CD4-positive, alpha-beta T cell treated with Interleukin-17A for 4 hours (primary cell): ENCODE data around the gene TCERG1L.
"Not testable (repeated sequence)": the region's sequence is repeated elsewhere in the genome, so short reads cannot be mapped to it uniquely, and the experiment has no call there.

Experiments
- DNase-seq: peaks from one replicate; pipeline ENCODE4 v3.0.0-alpha.2; 2020; ENCODE audit warnings: mixed read lengths

TCERG1L gene

GRCh38 chr10:131137223-131137622 lies 174.3 kb downstream of the TCERG1L start:
- no peak for DNase-seq

GRCh38 chr10:131136336-131136735 lies 175.2 kb downstream of the TCERG1L start:
- not testable (repeated sequence) for DNase-seq

- no peak for DNase-seq
Observed at GRCh38 chr10:131135716-131136115, 175.8 kb downstream of the TCERG1L start.

- no peak for DNase-seq
Observed at GRCh38 chr10:131134651-131135050, 176.9 kb downstream of the TCERG1L start.

GRCh38 chr10:131134001-131134576 lies 177.4 kb downstream of the TCERG1L start:
- DNase-seq, result no peak

GRCh38 chr10:131132681-131133080 lies 178.8 kb downstream of the TCERG1L start:
- no peak for DNase-seq

- DNase-seq, result no peak
Observed at GRCh38 chr10:131131726-131132591, 179.6 kb downstream of the TCERG1L start.

- DNase-seq, result no peak
Observed at GRCh38 chr10:131130025-131130424, 181.5 kb downstream of the TCERG1L start.

GRCh38 chr10:131129544-131129943 lies 182.0 kb downstream of the TCERG1L start:
- no peak for DNase-seq

GRCh38 chr10:131128731-131129130 lies 182.8 kb downstream of the TCERG1L start:
- no peak for DNase-seq

GRCh38 chr10:131127610-131128009 lies 183.9 kb downstream of the TCERG1L start:
- peak; percentile 54 for DNase-seq

- DNase-seq, result no peak
Observed at GRCh38 chr10:131127138-131127589, 184.4 kb downstream of the TCERG1L start.

- no peak for DNase-seq
Observed at GRCh38 chr10:131126321-131127137, 185.0 kb downstream of the TCERG1L start.

GRCh38 chr10:131125511-131126225 lies 185.9 kb downstream of the TCERG1L start:
- no peak for DNase-seq

GRCh38 chr10:131124945-131125344 lies 186.6 kb downstream of the TCERG1L start:
- DNase-seq, result no peak

- DNase-seq, result no peak
Observed at GRCh38 chr10:131123496-131123895, 188.0 kb downstream of the TCERG1L start.

- no peak for DNase-seq
Observed at GRCh38 chr10:131121511-131122035, 189.9 kb downstream of the TCERG1L start.

GRCh38 chr10:131119626-131120355 lies 191.7 kb downstream of the TCERG1L start:
- DNase-seq, result no peak

GRCh38 chr10:131117416-131118212 lies 193.9 kb downstream of the TCERG1L start:
- no peak for DNase-seq

GRCh38 chr10:131116991-131117375 lies 194.5 kb downstream of the TCERG1L start:
- no peak for DNase-seq
